ENCODE measurements around the gene YAF2.

Gene YAF2, protein sequence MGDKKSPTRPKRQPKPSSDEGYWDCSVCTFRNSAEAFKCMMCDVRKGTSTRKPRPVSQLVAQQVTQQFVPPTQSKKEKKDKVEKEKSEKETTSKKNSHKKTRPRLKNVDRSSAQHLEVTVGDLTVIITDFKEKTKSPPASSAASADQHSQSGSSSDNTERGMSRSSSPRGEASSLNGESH

GRCh38 chr12:42238240-42239140, at the start of gene YAF2:
Gene YAF2, minus strand, starts transcription at chr12:42238248. Its CDS starts 68 bp downstream, at chr12:42238180.
- DNase-seq = peak; percentile 80

- no peak for DNase-seq
Measured at GRCh38 chr12:42286741-42287140, 48.7 kb upstream of the YAF2 start.

- DNase-seq = no peak
Measured at GRCh38 chr12:42285431-42285830, 47.4 kb upstream of the YAF2 start.

- DNase-seq = no peak
Measured at GRCh38 chr12:42284876-42285275, 46.8 kb upstream of the YAF2 start.

- DNase-seq = peak; percentile 70
Measured at GRCh38 chr12:42284157-42284556, 46.1 kb upstream of the YAF2 start.

- DNase-seq = peak; percentile 50
Measured at GRCh38 chr12:42283739-42284138, 45.7 kb upstream of the YAF2 start.

DNA sequence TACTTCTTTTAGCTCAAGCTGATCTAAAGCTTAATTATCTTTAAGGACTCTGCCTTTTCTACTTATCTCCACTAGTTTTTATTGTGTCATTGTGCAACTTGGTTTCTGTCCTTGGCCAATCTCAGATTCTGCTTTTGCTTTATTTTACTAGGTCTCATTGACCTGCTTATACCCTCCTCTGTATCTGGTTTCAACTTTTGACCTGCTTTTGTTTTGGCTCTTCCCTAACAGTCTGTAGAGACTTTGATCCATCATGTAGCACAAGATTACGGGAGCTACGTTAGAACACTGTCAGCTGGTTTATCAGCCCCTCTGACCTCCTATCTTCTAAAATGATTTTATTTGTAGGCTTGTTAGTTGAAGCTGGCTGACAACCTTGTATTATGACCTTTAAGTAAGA, 44.2 kb upstream of the YAF2 start:
- DNase-seq = no peak

DNA sequence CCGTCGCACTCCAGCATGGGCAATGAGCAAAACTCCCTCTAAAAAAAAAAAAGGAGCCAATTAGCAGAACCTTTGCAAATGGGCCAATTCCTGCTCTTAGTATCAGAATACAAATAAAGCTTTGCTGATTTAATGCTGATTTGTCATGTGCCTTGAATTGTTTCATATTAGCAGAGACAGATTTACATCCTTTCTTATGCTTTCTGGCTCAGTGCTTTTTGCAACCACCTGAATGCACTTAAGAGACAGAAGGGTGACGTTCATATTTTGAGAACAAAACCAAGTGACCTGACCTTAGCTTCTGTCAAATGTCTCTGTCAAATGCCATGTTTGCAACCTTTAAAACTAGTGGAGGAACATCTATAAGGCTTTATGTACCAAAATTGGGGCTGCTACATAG, 43.8 kb upstream of the YAF2 start:
- no peak for DNase-seq

GRCh38 chr12:42281278-42281677, 43.2 kb upstream of the YAF2 start:
- DNase-seq = no peak

DNA sequence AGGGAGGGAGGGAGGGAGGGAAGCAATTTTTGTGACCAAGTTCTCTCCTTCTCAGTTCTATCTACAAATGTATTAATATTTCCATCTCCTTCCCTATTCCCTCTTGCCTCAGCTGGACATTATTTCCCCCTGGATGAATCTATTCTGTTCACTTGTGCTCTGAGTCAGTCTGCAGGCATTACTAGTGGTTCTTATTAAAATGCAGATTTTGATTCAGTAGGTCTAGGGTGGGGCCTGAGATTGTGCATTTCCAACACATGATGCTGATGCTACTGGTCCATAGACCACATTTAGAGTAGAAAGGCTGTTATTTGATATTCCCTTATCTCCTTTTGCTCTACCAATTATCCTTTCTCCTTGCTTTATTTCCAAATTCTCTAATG, 40.1 kb upstream of the YAF2 start:
- no peak for DNase-seq

- DNase-seq = no peak
Measured at GRCh38 chr12:42277396-42278127, 39.5 kb upstream of the YAF2 start.

GRCh38 chr12:42275499-42275898, 37.5 kb upstream of the YAF2 start:
- DNase-seq = no peak

- DNase-seq = no peak
Measured at GRCh38 chr12:42273706-42274105, 35.7 kb upstream of the YAF2 start.

DNA sequence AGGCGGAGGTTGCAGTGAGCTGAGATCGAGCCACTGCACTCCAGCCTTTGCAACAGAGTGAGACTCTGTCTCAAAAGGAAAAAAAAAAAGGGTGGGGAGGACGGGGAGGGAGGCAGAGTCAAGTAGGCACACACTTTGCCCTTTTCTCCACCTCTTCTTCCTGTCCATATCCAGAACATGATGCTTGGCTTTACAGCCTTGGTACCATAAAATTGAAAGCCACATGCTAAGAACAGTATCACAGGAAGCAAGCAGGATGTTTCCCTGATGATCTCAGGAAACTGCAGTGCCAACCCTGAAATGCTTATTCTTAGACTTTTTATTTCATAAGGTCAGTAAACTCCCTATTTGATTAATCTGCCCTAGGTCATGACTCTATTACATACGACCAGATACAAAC, 32.5 kb upstream of the YAF2 start:
- no peak for DNase-seq

DNA sequence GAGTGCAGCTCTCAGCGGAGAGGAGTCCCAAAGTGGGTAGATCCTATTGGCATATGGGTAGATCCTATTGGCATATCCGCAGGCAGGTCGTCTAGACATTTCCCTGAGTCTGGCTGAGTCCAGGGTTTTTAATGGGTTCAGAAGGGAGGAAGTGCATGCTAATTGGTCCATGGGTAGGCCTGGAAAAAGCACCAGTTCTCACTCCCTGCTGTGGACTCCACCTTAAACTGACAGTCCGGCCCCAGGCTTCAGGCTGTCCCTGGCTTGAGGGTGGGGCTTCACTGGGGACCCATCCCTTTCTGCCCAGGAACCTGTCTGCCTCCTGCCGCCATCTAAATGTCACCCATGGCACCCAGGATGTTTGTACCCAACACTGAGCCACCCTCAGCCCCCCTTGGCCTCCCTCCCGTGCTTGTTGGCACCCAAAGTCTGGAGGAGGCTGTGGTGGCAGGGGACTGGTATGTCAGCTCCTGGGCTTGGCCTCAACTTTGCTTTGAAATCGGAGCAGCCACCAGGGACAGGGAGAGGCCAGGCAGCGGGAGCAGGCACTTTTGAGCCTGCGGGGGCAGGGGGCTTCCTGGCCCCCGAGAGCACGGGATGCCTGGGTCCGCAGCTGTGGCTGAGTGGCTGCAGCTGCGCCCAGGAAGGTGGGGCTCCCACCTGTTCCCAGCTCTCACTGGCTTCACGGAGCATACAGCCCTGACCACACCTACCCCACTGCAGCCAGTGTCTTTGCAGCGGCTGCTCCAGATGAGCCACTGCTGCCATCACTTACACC, 29.6 kb upstream of the YAF2 start:
- no peak for DNase-seq

DNA sequence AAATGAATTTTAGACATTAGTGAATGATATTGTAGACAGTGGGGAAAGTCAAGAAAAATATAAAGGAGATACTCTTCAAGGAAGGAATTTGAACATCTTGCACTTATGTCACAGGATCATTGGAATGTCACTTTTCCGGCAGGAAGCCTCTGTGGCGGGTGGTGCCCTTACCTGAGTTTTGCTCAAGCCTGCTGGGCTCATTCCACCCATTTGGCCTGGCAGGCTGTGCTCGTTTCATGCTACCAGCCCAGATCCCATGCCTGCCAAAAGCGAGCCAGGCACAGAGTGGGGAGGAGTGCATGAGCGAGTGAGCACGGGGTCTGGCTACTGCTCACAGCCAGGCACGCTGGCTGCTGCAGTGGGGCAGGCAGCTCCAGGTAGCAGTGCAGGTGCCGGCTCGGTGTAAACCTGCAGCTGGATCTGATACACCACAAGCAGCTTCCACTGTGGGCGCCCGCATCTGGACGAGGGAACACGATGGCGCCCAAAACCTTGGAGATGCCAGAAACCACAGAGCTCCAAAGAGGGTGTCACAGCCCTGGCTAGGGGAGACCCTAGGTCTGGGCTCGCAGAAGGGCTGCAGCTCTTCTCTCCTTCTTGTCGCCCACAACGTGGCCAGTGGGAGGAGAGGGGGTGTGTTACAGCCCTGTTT, 28.7 kb upstream of the YAF2 start:
- DNase-seq = no peak

- no peak for DNase-seq
Measured at GRCh38 chr12:42262271-42262670, 24.2 kb upstream of the YAF2 start.

GRCh38 chr12:42261708-42262107, 23.7 kb upstream of the YAF2 start:
- DNase-seq = no peak

- no peak for DNase-seq
Measured at GRCh38 chr12:42260518-42260917, 22.5 kb upstream of the YAF2 start.

DNA sequence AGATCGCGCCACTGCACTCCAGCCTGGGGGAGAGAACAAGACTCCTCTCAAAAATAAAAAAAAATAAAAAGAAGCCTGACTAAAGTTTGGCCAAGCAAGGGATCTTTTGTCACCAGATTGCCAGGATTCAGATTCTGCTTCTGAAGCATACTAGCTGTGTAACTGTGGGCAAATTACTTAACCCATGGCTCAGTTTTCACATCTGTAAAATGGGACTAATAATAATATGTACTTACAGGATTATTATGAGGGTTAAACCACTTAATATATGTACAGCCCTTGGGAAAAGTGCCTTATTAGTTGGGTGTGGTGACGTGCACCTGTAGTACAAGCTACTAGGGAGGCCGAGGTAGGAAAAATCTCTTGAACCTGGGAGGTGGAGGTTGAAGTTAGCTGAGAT, 21.7 kb upstream of the YAF2 start:
- no peak for DNase-seq

- DNase-seq = no peak
Measured at GRCh38 chr12:42255866-42256261, 17.8 kb upstream of the YAF2 start.

- no peak for DNase-seq
Measured at GRCh38 chr12:42255221-42255865, 17.3 kb upstream of the YAF2 start.

Measured in MV-4-11 (cell line).